Right renal pelvis (tissue), 4 donors: ENCODE data around the gene C22orf39. TPM values are rescaled to one million over a fixed set of nuclear protein-coding genes. Genes with fewer than 3 reads are reported as not detected.

Source experiments
- DNase-seq, 4 donors: peaks; one replicate each; pipeline ENCODE4 v3.0.0-alpha.2; 2013; ENCODE audit warnings: low read depth in 4 of 4, low spot score in 3 of 4, missing footprints in 1 of 4
- polyA plus RNA-seq, 4 donors: library from polyadenylated mRNA; unstranded; fragments of 120-200 nt; gene quantifications; one replicate each; pipeline ENCODE4 v1.2.1, GENCODE V29; 2013; ENCODE audit not compliant: insufficient read length in 4 of 4

Gene C22orf39
- polyA plus RNA-seq, 4 donors, result 42.9 to 47.0 (median 44.3) TPM

- no peak for DNase-seq
Observed at GRCh38 chr22:19478045-19478900, 30.8 kb upstream of the C22orf39 start.

- DNase-seq, result no peak
Observed at GRCh38 chr22:19477321-19478044, 30.0 kb upstream of the C22orf39 start.

GRCh38 chr22:19476023-19476422 lies 28.5 kb upstream of the C22orf39 start:
- DNase-seq, result no peak

- no peak for DNase-seq
Observed at GRCh38 chr22:19473578-19473977, 26.1 kb upstream of the C22orf39 start.

GRCh38 chr22:19472233-19472632 lies 24.7 kb upstream of the C22orf39 start:
- DNase-seq, result no peak

GRCh38 chr22:19471572-19471971 lies 24.1 kb upstream of the C22orf39 start:
- DNase-seq, result no peak

- no peak for DNase-seq
Observed at GRCh38 chr22:19470010-19470409, 22.5 kb upstream of the C22orf39 start.

GRCh38 chr22:19469421-19469820 lies 21.9 kb upstream of the C22orf39 start:
- no peak for DNase-seq

- no peak for DNase-seq
Observed at GRCh38 chr22:19467912-19468311, 20.4 kb upstream of the C22orf39 start.

- DNase-seq, result no peak
Observed at GRCh38 chr22:19466848-19467752, 19.6 kb upstream of the C22orf39 start.

GRCh38 chr22:19466126-19466716 lies 18.7 kb upstream of the C22orf39 start:
- no peak for DNase-seq

- DNase-seq, result no peak
Observed at GRCh38 chr22:19464975-19465374, 17.5 kb upstream of the C22orf39 start.

GRCh38 chr22:19464546-19464945 lies 17.0 kb upstream of the C22orf39 start:
- no peak for DNase-seq

- no peak for DNase-seq
Observed at GRCh38 chr22:19463491-19464469, 16.3 kb upstream of the C22orf39 start.

GRCh38 chr22:19463008-19463407 lies 15.5 kb upstream of the C22orf39 start:
- no peak for DNase-seq

- no peak for DNase-seq
Observed at GRCh38 chr22:19461506-19461905, 14.0 kb upstream of the C22orf39 start.

GRCh38 chr22:19460036-19460435 lies 12.5 kb upstream of the C22orf39 start:
- no peak for DNase-seq

GRCh38 chr22:19457828-19458428 lies 10.4 kb upstream of the C22orf39 start:
- no peak for DNase-seq

- no peak for DNase-seq
Observed at GRCh38 chr22:19456541-19456940, 9.0 kb upstream of the C22orf39 start.
